ENCODE data around the gene RANBP9. TPM values are rescaled to one million over a fixed set of nuclear protein-coding genes. Genes with fewer than 3 reads are reported as not detected.
A peak's percentile ranks its signal among the peaks of the same experiment; 100 is the strongest.

Gene RANBP9
- total RNA-seq, result 41.1 TPM

DNA sequence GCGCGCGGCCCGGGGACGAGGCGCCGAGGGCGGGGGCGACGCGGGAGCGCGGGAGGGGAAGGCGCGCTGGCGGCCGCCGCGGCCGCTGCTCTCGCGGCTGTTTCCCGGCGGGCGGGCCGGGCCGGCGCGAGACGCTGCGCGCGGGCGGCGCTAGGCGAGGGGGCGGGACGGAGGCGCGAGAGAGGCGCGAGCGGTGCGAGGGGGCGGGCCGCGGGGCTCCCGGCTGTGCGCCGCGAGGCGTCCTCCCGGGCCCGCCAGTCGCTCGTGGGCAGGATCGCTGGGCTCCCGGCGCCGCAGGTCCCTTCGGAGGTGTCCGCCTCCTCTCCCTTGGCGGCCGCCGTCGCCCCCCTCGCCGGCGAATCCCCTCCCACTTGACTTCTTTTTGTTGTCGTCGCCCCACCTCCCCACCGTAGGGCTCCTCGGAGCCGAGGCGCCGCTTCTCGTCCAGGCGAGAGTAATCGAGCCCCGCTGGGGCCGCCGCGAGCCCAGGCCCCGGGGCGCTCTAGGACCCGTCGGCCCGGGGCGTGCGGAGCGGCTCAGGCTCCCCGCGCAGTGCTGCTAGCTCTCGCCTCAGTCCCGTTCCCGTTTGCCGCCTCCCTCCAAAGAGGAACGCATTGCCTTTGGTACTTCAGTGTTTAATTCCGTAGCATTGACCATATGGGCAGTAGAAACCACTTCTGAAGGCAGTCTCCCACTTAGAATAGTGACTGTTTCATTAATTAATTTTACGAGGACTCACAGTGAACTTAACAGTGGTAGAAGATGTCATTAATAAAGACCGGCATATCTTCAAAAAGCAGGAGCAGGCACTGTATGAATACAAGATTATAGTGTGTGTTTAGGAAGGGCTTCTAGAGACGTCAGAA, at the start of gene RANBP9:
TSS of gene RANBP9 (minus strand) at position 103 of the 866 bp plus-strand sequence. CDS start 330 bp downstream, outside the sequence.
- DNase-seq, result peak; percentile 94

DNA sequence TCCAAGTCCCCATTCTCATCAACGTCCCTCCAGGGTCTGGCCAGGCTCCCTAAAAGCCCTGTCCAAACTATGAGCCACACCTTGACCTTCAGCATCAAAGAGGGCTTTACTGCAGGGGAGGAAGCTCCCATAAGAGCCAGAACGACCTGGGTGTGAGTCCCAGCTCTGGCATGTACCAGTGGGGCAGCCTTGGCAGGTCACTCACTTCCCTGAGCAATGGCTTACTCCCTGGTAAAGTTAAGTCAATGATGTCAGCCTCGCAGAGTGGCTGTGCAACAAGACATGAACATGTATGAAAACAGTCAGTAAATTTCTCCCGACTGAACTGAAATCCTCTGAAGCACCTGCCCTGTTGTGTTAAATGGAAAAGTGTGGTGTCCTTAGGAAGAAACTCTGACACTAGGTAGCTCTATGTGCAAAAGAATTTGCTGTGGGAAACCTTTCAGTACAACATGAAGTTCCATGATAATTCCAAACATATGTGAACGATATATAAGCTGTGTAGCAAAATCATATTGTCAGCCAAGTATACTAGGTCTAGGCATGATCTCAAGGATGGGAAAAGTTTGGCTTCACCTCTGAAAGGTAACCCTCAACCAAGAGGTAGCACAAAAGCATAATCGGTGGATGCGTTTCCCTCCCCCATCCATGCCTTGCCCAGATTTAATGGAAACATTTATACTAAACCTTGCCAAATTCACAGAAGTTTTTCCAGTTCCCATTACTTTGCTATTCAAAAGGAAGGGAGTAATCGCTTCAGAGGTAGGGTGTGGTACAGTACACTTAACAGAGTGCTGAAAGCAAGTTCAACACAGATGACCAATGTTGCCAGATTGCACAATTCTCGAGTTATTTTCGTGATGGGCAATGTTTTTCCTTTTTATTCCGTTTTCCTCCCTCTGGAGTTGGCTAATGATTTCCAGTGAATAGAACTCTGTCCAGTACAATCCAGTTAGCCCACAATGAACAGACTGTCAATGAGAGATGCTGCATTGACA, 49.0 kb upstream of the RANBP9 start:
- peak; percentile 92 for DNase-seq

DNA sequence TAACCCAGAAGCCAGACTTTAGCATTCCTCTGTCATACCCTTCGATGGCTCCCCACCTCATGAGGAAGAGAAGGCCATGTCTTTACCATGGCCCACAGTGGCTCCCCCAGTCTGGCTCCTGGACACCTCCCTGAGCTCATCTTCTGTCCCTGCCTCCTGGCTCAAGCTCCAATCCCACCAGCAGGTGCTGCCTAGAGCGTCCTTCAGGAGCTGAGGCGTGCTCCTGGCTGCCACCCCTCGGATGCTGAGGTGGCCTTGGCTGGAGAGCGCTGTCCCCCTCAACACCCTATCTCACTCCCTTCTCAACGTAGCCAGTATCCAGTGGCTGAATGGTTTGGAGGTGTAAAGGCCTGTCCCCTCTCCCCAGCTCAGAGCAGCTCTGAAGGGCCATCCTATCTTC, 47.4 kb upstream of the RANBP9 start:
- no peak for DNase-seq

DNA sequence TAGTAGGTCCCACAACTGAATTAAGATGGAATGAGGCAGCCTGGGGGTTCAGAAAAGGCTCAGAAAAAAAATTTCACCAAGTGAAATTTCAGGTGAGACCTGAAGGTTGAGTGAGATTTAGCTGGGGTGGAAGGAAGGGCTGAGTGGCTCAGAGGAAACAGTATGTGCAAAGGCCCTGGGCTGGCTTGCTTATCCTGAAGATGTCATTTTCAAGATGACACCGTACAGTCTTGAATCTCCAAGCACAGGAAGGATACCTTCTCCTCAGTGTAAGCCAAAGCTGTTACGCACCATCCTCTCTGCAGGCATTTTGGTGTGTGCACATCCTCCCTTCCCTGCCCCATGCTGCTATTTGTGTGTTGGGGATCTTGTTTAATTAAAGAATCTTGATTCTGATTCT, 43.0 kb upstream of the RANBP9 start:
- no peak for DNase-seq

DNA sequence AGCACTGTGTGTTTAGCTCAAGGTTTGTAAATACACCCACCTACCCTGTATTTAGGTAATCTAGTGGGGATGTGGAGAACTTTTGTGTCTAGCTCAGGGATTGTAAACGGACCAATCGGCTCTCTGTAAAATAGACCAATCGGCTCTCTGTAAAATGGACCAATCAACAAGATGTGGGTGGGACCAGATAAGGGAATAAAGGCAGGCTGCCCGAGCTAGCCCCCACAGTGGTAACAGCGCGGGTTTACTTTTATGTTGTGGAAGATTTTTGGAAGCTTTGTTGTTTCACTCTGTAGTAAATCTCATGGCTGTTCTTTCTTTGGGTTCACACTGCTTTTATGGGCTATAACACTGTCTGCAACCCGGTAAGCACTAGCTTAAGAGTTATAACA, 32.1 kb upstream of the RANBP9 start:
- no peak for DNase-seq

DNA sequence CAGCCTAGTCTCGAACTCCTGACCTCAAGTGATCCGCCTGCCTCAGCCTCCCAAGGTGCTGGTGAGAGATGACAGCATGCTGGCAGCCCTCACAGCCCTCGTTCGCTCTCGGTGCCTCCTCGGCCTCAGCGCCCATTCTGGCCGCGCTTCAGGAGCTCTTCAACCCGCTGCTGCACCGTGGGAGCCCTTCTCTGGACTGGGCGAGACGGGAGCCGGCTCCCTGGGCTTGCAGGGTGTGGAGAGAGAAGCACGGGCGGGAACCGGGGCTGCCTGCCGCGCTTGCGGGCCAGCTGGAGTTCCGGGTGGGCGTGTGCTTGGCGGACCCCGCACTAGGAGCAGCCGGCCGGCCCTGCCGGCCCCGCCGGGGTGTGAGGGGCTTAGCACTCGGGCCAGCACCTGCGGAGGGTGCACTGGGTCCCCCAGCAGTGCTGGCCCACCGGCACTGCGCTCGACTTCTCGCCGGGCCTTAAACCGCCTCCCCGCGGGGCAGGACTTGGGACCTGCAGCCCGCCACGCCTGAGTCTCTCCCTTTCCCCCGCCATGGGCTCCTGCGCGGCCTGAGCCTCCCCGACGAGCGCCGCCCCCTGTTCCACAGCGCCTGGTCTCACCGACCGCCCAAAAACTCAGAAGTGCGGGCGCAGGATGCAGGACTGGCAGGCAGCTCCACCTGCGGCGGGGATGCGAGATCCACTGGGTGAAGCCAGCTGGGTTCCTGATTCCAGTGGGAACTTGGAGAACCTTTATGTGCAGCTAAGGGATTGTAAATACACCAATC, 31.5 kb upstream of the RANBP9 start:
- no peak for DNase-seq

DNA sequence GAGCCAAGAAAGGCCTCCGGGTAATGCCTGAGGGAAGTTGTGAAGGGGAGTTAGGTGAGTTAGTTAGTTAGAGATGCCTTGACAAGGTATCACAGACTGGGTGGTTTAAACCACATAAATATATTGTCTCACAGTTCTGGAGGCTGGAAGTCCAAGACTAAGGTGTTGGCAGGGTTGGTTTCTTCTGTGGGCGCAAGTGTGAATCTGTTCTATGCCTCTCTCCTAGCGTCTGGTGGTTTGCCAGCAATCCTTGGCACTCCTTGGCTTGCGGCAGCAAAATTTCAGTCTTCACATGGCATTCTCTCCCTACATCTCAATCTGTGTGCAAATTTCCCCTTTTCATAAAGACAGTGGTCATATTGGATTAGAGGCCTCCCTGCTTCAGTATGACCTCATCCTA, 29.7 kb upstream of the RANBP9 start:
- DNase-seq, result no peak

DNA sequence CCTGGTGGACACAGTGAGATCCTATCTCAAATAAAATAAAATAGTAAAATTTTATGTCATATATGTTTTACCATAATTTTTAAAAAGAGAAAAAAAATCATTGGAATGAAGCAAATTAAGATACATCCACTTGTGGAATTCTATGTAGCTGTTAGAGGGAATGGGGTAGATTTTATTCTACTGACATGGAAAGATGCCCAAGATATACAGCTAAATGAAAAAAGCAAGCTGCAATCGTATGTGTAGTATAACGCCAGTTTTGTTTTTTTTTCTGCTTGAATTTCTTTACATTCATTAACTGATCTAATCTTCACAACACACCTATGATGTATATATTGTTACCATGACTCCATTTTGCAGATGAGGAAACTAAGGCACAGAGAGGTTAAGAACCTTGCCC, 23.4 kb upstream of the RANBP9 start:
- DNase-seq, result no peak

DNA sequence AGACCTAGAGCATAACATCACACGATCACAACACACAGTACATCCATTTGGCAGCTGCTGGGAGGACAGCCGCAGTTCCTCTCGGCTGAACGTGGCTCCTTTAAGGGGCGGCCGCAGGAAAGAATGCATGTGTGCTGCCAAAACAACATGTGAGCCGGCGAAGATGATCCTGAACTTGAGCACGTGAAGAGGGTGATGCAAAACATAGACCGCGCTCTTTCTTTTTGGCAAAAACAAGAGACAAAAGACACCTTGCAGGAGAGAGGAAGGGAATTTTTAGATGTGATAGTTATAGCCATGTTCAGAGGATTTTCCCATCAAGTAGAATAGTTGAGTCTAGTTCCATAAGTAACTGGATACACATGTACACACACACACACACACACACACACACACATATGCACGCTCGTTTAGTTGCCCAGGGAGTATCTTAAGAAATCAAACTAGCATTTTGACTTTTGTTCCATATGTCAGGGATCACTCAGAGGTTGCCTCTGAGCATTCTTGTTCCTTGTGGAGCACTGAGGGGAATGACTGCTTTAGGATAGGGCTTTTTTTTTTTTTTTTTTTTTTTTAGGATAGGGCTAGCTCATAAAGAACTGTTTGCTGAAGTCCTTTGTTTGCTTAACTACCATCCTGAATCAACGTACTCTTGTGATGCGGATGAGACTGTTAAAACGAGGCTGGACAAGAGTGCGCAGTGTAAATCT, 21.7 kb upstream of the RANBP9 start:
- DNase-seq, result peak; percentile 83

DNA sequence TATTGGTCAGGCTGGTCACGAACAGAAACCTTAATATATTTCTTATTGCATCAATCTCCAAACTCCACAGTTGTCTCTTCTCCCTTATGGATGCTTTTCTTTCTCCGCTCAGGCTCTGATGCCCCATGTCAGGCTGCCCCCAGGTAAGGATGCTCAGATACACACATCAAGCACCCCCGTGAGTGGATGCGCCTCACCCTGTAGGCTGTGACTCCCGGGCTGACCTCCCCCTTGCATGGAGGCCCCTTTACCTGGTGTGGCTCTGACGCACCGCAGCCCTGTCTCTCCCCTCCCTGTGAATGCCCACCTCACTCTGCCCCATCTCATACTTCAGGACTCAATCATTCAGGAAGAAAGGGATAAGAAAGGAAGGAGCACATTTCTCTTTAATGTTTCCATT, 19.1 kb upstream of the RANBP9 start:
- DNase-seq, result no peak

DNA sequence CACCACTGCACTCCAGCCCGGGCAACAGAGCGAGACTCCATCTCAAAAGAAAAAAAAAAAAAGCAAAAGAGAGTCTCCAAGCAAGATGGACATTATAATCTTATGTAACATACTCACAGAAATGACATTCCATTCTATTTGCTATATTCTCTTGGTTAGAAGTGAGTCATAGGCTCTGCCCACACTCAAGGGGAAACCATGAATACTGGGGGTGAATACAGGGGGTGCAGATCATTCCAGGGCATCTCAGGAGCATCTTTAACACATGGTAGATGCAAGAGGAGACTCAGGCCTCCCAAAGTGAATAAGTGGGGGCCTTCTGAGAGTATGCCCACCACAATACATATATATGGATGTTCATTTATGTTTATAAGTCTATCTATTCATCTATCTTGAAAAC, 18.3 kb upstream of the RANBP9 start:
- DNase-seq, result peak; percentile 4

DNA sequence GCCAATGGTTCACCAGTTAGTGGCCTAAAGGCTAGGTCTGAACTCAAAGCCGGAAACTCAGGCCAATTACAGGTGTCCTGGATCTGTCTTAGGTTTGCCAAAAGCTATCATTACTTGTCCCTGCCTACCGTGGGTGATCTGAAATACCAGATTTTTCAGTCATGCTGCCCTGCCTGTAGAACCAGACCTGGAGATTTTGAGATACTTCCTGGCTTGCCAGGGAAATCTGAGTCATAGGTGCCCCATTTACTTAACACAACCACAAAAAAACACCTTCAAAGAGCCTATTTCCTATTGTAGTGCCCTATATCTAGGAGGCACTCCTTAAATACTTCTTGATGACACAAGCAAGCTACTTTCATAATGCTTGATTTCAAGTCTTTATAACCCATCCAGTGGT, 13.9 kb upstream of the RANBP9 start:
- no peak for DNase-seq

DNA sequence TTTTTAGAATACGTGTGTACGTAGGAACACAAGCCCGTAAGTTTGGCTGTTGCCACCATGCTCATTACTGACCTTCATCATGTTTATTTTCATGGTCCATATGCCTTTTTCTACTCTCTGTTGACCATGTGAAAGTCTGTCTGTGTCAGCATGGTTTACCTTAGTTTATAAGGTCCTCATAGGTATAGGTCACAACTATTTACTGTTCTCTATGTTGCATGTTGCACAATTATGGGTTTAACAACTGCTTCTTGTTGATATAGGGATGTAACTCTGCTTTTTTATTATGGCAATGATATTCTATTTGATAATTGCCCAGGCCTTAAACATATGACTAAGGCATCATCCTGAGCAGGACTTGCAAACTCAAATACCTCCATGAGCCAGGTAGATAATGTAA, 13.4 kb upstream of the RANBP9 start:
- no peak for DNase-seq

DNA sequence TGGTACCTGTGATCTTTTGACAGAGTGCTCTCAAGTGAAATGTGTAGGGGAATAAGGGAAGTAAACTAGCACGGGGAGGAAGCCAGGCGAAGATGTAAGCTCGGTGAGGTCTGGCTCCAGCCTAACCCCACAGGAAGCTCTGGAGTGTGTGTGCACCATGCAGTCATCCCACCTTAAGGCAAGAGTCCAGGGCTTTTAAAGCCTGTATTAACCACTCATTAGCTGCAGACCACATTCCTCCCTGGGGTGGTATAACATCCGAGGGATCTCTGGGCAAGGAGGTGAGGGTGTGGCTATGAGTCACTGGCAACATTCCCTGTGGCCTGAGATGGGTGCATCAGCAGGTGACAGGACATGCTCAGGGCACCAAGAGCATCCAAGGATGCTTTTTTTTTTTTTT, 12.5 kb upstream of the RANBP9 start:
- no peak for DNase-seq

DNA sequence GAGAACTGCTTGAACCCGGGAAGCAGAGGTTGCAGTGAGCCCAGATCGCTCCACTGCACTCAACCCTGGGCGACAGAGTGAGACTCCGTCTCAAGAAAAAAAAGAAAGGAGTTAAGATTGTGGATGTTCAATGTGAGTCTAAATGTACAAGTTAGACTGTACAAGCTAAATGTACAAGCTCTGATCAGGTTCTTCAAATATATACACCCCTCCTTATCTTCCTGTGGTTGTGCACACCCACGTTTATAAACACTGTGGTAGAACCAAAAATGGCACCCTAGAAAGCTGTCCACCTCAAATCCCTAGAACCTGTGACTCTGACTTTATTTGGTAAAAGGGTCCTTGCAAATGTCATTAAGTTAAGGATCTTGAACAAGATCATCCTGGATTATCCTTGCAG, 11.2 kb upstream of the RANBP9 start:
- DNase-seq, result no peak

DNA sequence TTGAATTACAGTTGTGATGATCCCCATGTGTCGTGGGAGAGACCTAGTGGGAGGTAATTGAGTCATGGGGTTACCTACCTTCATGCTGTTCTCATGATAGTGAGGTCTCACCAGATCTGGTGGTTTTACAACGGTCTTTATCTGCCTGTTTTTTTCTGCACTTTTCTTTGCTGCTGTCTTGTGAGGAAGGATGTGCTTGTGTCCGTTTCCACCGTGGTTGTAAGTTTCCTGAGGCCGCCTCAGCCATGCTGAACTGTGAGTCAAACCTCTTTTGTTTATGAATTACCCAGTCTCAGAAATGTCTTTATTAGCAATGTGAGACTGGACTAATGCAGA, 6.5 kb upstream of the RANBP9 start:
- DNase-seq, result no peak

DNA sequence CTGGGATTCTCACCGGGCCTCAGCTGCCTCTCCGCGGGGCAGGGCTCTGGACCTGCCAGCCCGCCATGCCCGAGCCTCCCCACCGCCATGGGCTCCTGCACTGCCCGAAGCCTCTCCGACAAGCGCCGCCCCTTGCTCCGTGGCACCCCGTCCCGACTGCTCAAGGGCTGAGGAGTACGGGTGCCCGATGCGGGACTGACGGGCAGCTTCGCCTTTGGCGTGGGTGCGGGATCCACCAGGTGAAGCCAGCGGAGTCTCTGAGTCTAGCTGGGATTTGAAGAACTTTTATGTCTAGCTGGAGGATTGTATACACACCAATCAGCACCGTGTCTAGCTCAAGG, 5.3 kb upstream of the RANBP9 start:
- DNase-seq, result no peak

DNA sequence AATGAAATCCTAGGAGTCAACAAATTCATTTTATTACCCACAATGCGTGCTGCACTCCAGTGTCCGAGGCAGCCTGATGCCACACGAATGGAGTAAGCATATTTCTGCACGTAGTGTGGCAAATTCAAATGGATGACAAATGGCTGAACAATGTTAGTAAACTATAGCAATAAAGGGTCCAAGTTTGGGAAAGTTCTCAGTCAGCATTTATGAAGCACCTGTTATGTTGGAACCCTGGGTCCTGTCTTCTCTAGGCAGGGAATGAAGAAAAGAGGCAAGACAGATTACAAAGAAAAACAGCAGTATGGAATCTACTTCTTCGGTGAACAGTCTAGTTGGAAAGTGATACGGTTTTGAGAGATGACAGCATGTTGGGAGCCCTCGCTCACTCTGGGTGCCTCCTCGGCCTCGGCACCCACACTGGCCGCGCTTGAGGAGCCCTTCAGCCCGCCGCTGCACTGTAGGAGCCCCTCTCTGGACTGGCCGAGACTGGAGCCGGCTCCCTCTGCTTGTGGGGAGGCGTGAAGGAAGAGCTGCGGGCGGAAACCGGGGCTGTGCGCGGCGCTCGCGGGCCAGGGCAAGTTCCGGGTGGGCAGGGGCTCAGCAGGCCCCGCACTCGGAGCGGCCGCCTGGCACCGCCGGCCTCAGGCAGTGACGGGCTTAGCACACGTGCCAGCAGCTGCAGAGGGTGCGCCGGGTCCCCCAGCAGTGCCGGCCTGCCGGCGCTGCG, 4.8 kb upstream of the RANBP9 start:
- no peak for DNase-seq

DNA sequence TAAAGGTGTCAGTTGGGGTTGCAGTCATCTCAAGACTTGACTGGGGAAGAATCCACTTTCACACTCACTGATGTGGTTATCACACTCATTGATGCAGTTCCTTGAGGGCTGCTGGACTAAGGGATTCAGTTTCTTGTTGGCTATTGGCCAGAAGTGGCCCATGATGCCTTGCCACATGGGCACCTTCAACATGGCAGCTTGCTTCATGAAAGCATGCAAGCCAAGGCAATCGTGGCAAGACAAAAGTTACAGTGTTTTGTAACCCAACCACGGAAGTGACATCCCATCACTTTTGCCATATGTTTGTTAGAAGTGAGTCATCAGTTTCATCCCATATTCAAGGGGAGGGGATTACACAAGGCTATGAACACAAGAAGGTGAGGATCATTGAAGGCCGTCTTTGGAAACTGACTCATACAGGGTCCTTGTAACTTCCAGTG, 3.8 kb upstream of the RANBP9 start:
- DNase-seq, result no peak

DNA sequence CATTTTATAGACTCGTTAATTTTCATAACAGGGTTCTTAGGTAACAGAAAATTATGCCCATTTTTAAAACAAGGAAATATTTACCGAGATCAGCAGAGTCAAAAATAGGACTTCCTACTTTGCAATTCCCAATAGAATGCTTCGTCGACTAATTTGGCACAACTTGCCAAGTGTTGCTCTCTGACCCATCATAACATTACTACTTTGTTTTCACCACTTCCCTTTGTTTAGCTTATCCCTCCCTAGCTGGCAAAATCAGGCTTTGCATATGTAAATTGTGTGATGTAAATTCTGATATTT, 914 bp upstream of the RANBP9 start:
- DNase-seq, result peak; percentile 70

DNA sequence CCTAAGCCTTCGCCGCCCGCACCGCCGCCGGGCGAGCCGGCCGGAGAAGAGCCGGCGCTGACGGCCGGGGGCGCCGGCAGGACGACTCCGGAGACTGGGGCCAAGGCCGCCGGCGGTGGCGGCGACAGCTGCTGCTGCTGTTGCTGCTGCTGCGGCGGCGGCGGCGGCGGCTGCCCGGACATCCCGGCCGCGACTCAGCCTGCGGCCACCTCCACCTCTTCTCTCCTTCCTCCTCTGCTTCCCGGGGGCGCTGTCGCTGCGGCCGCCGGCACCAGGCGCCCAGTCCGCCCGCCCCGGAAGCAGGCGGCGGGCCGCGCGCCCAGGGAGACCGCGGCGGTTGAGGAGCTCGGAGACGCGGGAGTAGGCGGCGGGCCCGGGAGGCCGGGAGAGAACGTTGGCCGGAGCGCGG, 307 bp downstream of the RANBP9 start:
- no peak for DNase-seq

All from skin of body (tissue), 2 donors.